Stimulated activated CD4-positive, alpha-beta T cell treated with anti-CD3 and anti-CD28 coated beads, Interleukin-12 subunit alpha, Interleukin-12 subunit beta, amount 100 ng/mL, for 48 hours (primary cell): ENCODE measurements around the gene SLC29A2.
"Not testable (repeated sequence)": the region's sequence is repeated elsewhere in the genome, so short reads cannot be mapped to it uniquely, and the experiment has no call there.

Experiments
- DNase-seq, 3 donors: peaks; one replicate each; pipeline ENCODE4 v3.0.0-alpha.2; 2020; ENCODE audit warnings: low read depth in 2 of 3, low spot score in 1 of 3

Gene SLC29A2

GRCh38 chr11:66320289-66320688 is 51.3 kb downstream of the SLC29A2 start:
- not testable (repeated sequence) for DNase-seq

- DNase-seq = no peak
These were observed 53.0 kb downstream of the SLC29A2 start for GRCh38 chr11:66318600-66318970.

GRCh38 chr11:66317723-66318599 is 53.6 kb downstream of the SLC29A2 start:
- no peak for DNase-seq

- DNase-seq = no peak
These were observed 54.2 kb downstream of the SLC29A2 start for GRCh38 chr11:66317322-66317722.

GRCh38 chr11:66316849-66317251 is 54.7 kb downstream of the SLC29A2 start, which contains the start of gene CD248:
Gene CD248, minus strand, starts transcription at chr11:66317044. Its CDS starts 17 bp downstream, at chr11:66317027.
- DNase-seq = no peak

GRCh38 chr11:66315921-66316811 is 55.4 kb downstream of the SLC29A2 start:
- no peak for DNase-seq

GRCh38 chr11:66315498-66315885 is 56.1 kb downstream of the SLC29A2 start:
- no peak for DNase-seq

GRCh38 chr11:66314561-66315497 is 56.7 kb downstream of the SLC29A2 start:
- DNase-seq = no peak

- DNase-seq = no peak
These were observed 57.4 kb downstream of the SLC29A2 start for GRCh38 chr11:66314186-66314501.

GRCh38 chr11:66313321-66314185 is 58.0 kb downstream of the SLC29A2 start:
- DNase-seq = no peak

GRCh38 chr11:66312549-66313320 is 58.8 kb downstream of the SLC29A2 start:
- DNase-seq = peak; percentile 89 to 95 (median 93)
